ENCODE measurements around the gene SOCS6.

Gene SOCS6

DNA sequence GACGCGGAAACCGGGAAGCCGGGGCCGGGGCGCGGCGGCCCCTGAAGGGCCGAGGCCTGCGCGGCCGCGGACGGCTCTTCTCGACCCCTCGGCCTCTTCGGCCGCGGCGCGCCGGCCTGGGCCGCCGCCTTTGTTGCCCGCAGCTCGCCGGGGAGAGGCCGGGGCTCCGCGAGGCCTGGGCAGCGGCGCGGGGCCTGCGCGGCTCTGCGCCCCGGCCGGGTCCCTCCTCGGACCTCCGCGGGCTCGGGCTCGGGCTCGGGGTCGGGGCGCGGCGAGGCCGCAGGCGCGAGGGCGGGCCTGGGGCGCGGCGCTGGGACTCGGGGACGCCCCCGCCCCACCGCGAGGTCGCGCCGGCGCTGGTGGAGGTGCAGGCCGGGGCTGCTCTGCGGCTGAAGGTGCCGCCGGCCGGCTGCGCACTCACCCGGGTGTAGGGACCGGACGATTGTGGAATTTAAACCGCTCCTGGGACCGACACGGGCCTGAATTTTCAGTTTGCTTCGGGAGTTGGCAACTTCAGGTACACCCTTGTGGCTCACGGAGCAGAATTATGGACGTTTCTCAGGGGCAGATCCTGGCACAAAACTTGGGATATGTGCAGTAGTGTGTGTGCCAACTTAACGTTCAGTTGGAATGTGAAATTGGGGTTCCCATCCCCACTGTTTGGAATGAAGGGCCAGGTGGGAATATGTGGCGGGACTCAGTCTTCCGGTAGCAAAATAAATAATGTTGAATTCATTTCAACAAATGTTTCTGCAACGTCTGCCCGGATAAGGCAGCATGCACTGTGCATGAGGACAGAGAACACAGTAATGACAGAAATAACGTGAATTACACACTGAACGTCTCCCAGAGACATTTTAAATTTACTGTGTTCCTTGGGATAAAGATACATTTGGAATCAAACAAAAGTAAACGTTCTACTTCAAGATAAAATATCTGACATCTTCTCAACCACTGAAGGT is 787 bp downstream of the SOCS6 start:
- DNase-seq (ENCODE audit: low spot score), result peak; percentile 28

DNA sequence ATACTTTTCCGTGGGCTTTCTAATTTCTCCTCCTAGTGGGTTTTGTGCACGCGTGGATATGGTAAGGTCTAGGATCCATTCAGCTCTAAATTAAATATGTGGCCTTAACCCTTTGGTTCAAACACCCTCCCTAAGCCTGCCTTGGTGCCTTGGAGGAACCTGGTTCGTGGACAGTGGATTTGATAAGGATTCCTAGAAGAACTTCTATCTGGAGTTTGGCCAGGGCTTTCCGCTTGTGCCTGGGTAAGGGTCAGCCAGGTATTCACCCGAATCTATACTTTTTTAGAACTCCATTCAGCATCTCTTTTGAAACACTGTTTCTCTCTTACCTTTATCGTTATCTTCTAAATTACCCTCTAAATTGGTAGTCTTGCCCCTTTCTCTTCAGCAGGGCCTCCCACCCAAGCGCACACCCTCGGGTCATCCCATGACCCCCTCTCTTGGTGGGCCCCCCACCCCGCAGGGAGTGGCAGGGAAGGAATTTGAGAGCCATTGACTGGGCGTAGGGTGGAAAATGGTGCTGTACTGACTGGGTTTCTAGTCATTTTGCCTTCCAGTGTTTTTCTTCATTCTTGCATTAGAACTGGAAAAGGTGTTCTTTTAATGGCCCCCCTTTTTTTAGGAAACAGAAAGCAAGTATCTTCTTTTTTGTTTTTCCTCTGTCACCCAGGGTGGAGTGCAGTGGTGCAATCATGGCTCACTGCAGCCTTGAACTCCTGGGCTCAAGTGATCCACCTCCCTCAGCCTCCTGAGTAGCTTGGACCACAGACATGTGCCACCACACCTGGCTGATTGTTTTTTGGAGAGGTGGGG is 1.8 kb downstream of the SOCS6 start:
- no peak for DNase-seq (ENCODE audit: low spot score)

DNA sequence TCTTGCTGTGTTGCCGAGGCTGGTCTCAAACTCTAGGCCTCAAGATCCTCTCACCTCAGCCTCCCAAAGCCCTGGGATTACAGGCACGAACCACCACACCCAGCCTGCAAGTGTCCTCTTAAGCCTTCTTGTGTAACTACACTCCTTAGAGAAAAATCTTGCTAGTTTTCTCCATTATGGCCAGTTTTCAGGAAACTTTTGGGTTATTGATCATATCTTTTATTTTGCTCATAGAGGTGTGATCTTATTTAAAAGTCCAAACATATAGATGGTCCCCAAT is 2.4 kb downstream of the SOCS6 start:
- no peak for DNase-seq (ENCODE audit: low spot score)

DNA sequence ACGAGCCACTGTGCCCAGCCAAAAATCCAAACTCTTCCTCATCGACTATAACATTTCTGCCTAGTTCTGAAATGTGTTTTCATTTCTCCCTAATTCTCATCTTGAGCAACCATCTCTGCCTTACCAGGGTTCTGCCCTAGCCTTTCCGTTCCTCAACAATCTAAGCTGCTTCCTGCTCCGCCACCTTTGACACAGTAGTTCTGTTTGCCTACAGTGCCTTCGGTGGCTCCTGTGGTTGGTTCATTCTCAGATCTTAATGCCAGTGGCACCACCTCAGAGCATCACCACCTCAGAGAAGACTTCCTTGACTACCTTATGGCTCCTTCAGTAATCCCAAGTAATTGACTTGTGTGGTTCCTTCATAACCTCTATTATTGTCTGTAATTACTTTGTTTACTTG is 3.8 kb downstream of the SOCS6 start:
- DNase-seq (ENCODE audit: low spot score), result no peak

DNA sequence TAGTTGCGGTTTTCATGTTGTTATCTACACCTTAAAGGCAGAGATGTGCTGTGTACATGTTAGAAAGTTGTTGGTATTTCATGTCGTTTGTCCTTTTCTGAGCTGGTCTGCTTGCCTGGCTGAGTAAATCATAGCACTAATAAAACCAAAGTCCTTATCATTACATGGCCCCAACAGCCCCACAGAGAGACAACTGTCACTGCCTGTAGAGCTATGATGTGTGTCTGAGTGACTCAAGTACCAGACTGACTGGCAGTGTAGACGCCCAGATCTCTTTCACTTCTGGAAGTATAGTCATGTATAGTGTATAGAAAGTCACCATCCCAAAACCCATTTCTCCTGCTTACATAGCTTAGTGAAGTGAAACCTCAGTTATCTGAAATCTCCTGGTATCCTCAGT is 4.3 kb downstream of the SOCS6 start:
- DNase-seq (ENCODE audit: low spot score), result peak; percentile 30

DNA sequence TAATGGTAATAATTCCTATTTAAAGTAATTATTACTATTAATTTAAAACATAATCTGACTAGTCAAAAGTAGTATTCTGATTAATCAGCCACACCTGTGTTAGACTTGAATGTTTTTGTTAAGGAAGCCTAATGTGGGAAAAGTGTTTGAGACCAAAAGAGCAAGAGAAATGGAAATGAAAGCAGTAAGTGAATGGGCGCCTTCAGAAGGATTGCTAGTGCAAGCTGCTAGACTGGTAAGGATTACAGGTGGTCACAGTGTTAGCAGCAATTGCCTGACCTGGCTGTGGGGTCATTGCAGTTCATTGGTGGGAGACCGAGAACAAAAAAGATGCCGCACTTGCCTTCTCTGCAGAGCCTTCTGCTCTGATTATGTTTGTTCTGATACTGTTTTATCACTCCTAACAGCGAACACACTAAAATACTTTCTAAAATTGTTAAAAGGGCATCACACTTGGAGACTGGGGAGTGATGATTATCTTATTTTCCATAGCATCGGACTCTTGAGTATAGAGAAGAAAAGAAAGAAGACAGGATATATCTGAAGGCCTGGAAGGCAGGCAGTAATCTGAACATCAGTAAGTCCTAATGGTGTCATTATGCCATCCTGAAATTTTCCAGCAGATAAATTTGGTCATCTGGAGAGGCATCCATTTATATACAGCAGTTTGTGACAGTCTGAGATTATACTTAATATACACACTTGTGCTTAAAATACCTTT is 5.8 kb downstream of the SOCS6 start:
- DNase-seq (ENCODE audit: low spot score), result no peak

DNA sequence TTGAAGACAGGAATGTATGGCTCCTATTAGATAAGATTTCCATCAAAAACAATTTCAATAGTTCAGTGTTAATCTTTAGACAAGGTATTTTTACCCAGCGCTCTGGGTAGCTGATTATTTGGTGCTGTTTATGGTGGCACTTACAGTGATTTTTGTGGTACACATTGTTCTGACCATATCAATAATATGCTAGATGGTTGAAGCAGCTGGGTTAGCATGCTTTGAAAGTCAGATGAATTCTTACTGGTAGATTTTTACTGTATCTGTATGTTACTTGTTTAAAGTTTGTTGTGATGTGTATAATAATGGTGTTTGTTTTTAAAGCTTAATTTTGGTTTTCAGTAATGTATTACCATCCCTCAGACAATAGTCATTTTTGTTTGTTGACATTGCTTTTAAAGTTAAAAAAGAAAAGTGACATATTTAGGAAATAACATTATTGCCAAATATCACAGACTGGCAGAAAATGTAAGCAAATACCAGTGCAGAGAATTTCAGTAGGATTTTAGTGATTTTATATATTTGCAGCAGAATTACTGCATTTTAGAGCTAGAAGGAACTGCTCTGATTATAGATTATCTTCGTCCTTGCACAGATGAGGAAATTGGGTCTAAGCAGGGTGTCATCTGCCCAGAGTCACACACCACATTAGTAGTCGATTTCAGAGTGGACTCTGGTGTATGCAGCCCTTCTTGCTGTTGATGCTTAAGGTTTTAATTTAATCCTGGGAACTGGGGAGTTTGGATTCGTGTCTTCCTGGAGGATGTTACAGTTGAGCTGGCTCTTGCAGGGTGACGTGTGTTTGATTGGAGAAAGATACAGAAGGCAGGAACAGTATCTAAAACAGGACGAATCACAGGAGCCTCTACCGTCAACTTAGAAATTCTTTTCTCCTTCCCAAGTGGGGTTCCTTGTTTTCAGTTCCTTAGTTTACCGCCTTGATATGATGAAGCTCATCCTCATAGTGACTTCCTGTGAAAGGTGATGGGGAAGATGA is 6.6 kb downstream of the SOCS6 start:
- DNase-seq (ENCODE audit: low spot score), result no peak

DNA sequence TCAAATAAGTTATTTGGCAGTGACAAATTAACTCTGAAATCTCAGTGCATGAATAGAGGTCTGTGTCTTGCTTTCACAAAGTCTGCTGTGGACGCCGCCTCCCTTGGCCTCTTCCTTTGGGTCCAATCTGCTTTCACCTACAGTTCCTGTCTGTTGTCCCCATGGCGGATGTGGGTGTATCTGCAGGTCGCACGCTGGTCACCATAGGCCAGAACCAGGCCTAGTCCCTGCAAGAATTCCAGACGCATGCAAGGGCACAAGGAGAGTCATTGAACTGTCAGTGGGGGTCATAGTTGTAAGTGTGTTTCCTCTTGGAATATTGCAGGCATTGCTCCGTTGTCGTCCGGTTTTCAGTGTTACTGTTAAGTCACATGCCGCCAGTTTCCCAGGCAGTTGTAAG is 7.4 kb downstream of the SOCS6 start:
- no peak for DNase-seq (ENCODE audit: low spot score)

DNA sequence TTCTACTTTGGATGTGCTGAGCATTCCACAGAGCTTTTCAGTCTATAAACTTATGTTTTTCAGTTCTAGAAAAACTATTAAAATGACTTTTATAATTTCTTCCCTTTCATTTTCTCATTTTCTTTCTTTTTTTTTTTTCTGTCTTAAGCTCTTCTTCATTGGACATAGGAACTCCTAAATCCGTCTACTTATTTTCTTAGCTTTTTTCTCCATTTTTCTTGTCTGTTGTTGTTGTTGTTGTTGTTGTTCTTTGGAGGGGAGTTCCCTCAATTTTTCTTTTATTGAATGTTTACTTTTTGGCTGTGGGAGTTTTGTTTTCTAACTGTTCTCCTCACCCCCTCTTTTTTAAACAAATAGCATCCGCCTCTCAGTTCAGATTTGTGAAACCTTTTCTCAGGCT is 7.9 kb downstream of the SOCS6 start:
- DNase-seq (ENCODE audit: low spot score), result no peak

DNA sequence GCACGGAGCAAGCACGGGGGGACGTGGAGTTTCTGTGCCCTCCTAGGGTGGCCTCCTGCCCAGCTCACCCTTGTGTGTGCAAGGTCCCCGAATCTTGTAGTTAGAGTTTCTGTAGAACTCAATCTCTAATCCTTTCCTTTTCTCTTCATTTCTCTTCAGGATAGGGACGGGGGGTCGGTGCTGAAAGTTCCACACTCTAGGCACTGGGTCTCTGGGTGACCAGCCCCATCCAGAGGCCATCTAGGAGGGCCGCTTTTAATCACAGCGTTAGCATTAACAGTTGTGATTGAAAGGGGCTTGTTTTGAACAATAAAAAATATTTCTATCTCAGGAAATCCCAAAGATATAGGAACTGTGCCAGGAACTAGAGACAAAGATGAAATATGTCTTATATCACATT is 10.5 kb downstream of the SOCS6 start:
- no peak for DNase-seq (ENCODE audit: low spot score)

DNA sequence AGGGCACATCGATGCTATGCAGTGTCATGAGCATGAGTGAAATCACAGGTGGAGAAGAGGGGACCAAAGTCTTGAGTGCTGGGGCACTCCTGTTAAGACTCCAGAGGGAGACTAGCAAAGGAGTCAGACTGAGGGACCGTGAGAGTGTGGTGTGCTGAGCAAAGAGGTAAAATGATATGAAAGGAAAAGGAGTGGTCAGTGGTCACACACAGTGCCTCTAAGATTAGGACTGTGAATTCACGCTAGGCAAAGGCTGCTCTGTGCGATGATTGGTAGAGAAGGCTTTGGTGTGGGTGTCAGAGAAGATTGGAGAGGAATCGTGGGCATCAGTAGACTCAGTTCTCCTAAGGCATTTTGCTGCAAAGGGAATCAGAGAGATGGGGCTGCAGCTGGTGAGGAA is 12.8 kb downstream of the SOCS6 start:
- DNase-seq (ENCODE audit: low spot score), result no peak

DNA sequence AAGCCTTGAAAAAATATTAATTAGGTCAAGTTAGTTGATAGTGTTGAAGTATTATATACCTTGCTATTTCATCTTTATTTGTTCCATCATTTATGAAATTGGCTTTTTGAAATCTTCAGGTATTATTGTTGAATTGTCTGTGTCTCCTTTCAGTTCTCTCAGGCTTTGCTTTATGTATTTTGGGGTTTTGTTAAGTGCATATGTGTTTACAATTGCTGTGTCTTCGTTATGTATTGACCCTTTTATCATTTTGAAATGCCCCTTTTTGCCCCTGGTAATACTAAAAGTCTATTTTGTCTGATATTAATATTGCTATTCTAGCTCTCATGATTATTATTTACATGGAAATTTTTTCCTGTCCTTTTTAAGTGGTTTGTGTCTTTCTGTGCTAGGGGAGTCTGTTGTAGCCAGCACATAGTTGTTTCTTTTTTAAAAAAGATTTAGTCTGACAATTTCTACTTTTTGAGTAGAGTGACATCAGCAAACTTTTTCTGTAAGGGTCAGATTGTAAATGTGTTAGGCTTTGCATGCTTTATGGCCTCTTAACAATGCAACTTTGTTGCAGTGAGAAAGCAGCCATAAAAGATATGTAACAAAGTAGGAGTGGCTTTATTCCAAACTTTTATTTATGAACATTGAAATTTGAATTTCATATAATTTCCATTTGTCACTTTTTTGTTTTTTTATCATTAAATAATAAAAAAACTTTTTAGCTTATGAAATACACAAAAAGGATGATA is 19.9 kb downstream of the SOCS6 start:
- no peak for DNase-seq (ENCODE audit: low spot score)

DNA sequence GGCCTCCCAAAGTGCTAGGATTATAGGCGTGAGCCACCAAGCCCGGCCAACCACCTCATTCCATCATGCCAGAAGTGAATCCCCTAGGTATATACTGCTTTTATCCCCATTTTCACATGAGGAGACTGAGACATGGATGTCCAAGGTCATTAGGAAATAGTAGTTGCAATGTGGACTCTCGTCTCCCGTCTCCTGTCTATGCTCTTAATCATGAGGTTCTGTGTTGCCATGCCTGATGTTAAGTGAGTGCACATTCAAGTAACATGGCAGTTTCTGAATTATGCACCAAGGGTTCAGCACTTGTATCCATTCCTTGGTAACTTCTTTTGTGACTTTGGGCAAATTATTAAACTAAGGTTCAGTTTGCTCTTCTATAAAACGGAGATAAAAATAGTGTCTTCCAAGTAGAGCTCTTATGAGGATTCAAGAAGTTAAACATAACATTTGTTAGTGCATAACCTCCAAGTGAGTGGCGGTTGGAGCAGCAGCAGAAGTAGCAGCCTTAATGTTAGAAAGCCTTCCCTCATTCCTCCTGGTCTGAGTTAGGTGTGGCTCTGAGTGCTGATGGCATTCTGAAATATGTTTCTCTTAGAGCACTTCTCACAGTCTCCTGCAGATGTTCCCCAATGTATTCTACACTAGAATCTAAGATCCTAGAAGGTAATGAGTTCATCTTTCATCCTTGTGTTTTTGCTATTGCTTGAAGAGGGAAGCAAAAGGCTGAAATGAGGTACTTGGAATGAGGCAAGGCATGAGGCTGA is 21.9 kb downstream of the SOCS6 start:
- no peak for DNase-seq (ENCODE audit: low spot score)

DNA sequence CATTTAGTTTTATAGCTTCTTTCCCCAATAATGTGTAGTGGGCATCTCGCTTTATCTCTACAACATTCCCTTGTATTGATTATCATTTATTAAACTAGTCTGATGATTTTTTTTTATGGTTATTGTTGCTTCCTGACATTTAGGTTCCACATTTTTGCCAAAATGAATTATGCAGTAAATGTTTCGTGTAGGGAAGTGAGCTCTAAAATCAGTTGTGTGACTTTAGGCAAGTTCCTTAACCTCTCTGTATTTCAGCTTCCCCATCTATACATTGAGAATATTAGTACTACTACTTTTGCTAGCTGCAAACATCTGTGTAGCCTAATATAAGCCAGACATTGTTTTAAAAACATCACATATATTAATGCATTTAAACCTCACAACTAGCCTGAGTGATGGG is 22.9 kb downstream of the SOCS6 start:
- no peak for DNase-seq (ENCODE audit: low spot score)

DNA sequence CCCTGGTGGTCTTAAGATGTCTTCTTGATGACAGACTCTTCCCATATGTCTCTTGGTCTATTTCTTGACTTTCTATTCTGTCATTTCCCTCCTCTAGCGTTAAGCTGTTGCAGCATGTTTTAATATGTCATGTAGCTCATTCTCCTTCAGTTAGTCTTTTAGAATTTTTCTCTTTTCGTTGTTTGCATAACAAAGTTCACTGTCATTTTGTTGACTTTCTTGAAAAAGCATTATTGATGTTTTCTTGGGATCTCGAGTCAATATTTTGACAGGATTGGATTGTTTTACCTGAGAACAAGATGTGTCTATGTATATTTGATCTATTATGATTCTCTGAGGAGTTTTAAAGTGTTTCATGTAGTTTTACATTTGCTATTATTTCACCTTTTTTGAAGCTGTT is 24.8 kb downstream of the SOCS6 start:
- DNase-seq (ENCODE audit: low spot score), result no peak

DNA sequence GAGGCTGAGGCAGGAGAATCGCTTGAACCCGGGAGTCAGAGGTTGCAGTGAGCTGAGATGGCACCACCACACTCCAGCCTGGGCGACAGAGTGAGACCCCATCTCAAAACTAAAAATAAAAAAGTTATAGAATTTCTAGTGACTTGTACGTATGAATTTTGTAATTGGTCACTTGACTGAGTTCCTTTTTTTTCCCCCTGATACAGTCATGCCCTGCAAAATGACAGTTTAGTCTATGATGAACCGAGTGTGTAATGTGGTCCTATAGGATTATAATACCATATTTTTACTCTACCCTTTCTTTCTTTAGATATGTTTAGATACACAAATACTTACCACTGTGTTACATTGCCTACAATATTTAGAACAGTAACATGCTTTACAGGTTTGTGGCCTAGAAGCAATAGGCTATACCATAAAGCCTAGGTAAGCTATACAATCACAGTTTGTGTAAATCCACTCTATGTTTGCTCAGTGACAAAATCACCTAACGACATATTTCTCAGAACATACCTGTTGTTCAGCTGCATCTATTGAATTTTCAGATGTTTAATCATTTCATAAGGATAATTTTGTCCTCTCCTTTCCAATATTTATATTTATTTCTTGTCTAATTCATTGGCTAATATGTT is 25.4 kb downstream of the SOCS6 start:
- no peak for DNase-seq (ENCODE audit: low spot score)

DNA sequence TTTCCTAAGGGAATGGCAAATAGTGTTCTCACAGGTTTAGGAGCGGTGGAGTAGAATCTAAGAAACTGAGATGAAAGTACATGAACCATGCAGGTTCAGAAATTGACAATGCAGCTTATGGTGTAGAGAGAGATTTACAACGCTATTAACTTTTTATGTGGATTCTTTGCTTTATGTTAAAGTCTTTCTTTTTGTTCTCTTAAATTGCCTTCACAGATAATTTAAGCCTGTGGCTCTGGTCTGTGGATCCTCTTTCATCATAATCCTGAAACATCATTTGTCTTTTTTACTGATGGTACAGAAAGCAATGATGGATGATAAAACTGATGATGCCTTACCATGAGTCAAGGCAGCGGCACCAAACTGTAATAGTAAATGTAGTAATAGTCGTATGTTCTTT is 30.3 kb downstream of the SOCS6 start:
- no peak for DNase-seq (ENCODE audit: low spot score)

DNA sequence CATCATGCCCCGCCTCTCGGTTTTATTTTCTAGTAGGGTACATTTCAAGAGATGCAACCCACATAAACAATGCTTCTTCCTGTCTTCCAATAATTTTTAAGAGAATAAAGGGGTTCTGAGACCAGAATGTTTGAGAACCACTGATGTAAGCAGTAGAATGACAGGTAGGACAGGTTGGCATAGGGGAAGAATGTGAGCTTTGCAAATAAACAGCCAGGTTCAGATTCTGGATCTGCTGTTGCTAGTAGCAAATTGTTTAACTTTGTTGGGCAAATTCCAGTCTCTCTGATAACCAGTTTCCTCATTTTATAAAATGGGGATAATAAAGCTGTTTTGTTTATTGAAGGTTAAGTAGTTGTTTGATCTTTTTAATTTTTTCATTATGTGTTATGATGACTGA is 32.8 kb downstream of the SOCS6 start:
- no peak for DNase-seq (ENCODE audit: low spot score)

DNA sequence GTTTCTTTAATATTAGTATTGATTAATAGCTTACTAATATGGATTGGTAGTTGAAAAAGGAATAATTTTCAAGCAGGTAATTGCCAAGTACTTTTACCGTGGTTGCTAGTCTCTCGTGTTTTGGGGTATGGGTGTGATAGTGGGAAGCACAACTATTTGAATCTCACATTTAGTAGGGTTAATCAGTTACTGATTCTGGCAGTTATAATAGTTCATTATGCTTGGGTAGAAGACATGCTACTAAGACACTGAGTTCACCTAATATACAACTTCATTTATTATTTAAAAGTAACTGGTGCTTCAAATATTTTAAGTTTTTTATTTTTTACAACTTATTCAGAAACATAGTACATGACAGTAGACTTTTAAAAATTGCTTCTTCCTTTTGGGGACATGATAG is 33.5 kb downstream of the SOCS6 start:
- no peak for DNase-seq (ENCODE audit: low spot score)

DNA sequence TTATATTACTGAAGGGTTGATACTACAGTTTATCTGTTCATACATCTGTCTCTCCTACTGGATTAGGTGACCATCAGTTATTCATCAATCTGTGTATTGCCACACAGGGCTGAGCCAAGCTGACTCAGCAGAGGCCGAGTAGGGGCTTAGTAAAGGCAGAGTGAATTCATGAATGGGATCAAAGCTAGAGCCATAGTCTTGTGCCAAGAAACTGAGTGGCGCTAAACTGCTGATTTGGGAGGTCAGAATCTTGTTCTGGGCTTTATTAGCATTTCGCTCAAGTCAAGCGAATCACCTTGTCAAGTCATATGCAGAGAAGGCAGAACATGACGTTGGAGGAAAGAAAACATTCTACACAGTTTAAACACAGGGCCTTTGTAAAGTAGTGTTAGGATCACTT is 34.1 kb downstream of the SOCS6 start:
- no peak for DNase-seq (ENCODE audit: low spot score)
